ENCODE data around the gene DIDO1. TPM values are rescaled to one million over a fixed set of nuclear protein-coding genes. Genes with fewer than 3 reads are reported as not detected.

DIDO1 gene
- total RNA-seq, 1 donor from 2014 or later: 41.6 TPM

DNA sequence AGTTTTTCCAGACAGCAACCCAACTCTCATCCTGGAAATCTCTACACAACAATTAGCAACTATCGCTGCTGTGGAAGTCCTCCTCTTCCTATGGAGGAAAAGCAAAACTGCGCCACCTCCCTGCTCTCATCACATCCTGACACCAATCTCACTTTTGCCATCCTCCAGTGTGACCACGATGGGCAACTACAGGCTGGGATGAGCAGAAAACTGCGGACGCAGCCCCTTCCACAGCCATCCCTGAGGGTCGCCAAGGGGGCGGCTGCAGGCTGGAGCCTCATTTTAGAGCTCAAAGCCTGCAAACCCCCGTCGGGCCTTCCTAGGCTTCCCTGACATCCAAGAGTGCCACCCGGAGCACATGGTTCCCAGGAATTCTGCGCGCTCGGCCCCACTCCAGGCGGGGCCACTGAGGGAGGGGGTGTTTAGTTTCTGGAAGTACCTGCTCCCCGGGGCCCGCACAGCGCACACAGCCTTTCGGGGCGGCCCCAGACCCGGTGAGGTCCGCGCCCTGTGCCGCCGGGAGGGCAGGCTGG is 65.8 kb downstream of the DIDO1 start:
- no peak overlapping the region for H3K27ac Mint-ChIP-seq (ENCODE audit: unreplicated experiment)
- TF ChIP-seq, protein P1, sequence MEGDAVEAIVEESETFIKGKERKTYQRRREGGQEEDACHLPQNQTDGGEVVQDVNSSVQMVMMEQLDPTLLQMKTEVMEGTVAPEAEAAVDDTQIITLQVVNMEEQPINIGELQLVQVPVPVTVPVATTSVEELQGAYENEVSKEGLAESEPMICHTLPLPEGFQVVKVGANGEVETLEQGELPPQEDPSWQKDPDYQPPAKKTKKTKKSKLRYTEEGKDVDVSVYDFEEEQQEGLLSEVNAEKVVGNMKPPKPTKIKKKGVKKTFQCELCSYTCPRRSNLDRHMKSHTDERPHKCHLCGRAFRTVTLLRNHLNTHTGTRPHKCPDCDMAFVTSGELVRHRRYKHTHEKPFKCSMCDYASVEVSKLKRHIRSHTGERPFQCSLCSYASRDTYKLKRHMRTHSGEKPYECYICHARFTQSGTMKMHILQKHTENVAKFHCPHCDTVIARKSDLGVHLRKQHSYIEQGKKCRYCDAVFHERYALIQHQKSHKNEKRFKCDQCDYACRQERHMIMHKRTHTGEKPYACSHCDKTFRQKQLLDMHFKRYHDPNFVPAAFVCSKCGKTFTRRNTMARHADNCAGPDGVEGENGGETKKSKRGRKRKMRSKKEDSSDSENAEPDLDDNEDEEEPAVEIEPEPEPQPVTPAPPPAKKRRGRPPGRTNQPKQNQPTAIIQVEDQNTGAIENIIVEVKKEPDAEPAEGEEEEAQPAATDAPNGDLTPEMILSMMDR (IDR thresholded peaks at IDR 0.05): peak; percentile 54

GRCh38 chr20:62859721-62860120 is 66.6 kb downstream of the DIDO1 start:
- Mint-ChIP-seq H3K4me1 (ENCODE audit: low read depth) (peaks cover 23% of the 10 kb centered on the region), H3K36me3 (ENCODE audit: low read depth) (peaks cover 10% of the 10 kb centered on the region), H3K9me3 (ENCODE audit: low read depth) (no peaks in the 10 kb centered on the region), H3K4me3 (ENCODE audit: unreplicated experiment) (peak overlapping the region; percentile 73), H3K27ac (ENCODE audit: unreplicated experiment) (no peak overlapping the region), H3K27me3 (ENCODE audit: low read depth) (no peaks in the 10 kb centered on the region)
- TF ChIP-seq, protein P1 (IDR thresholded peaks at IDR 0.05): no peak
- DNase-seq (ENCODE audit: low spot score): peak; percentile 32

More for the DNA sequence above, 65.8 kb downstream of the DIDO1 start:
- H3K36me3 Mint-ChIP-seq (ENCODE audit: low read depth): peaks cover 10% of the 10 kb centered on the region
- DNase-seq (ENCODE audit: low spot score): peak; percentile 52
- no peaks in the 10 kb centered on the region for H3K27me3 Mint-ChIP-seq (ENCODE audit: low read depth)
- peak overlapping the region; percentile 73 for H3K4me3 Mint-ChIP-seq (ENCODE audit: unreplicated experiment)
- peaks cover 23% of the 10 kb centered on the region for H3K4me1 Mint-ChIP-seq (ENCODE audit: low read depth)
- H3K9me3 Mint-ChIP-seq (ENCODE audit: low read depth): no peaks in the 10 kb centered on the region

DNA sequence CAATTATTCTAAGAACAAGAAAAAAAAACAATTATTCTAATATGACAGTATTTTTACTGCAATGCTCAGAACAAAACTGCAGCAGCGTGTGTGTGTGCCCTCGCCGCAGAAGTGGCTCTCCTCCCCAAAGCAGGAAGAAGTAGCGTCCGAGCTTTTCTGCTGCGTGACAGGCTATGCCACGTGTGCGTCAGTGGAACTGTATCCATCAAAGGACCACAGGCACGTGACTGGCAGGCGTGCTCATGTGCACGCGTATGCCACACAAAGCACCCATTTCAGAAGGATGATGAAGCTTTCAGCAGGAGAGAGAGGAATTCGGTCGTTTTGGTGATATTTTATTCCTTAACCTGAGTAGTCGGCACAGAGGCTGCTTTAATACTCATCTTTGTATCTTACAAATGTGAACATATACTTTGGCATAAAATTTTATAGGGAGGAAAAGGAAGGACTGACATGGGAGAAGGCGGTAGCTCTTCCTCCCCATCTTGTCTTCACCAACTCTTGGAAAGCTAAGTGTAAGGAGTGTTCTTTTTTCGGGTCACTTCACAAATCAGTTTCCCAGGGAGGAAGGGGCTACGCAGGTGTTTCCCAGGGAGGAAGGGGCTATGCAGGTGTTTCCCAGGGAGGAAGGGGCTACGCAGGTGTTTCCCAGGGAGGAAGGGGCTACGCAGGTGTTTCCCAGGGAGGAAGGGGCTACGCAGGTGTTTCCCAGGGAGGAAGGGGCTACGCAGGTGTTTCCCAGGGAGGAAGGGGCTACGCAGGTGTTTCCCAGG is 68.1 kb downstream of the DIDO1 start:
- Mint-ChIP-seq H3K27ac (ENCODE audit: unreplicated experiment) (no peak overlapping the region), H3K9me3 (ENCODE audit: low read depth) (no peaks in the 10 kb centered on the region), H3K27me3 (ENCODE audit: low read depth) (no peaks in the 10 kb centered on the region), H3K36me3 (ENCODE audit: low read depth) (peaks cover 12% of the 10 kb centered on the region), H3K4me3 (ENCODE audit: unreplicated experiment) (no peak overlapping the region), H3K4me1 (ENCODE audit: low read depth) (peaks cover 23% of the 10 kb centered on the region)
- DNase-seq (ENCODE audit: low spot score): peak; percentile 26
- TF ChIP-seq, protein P1 (IDR thresholded peaks at IDR 0.05): no peak

DNA sequence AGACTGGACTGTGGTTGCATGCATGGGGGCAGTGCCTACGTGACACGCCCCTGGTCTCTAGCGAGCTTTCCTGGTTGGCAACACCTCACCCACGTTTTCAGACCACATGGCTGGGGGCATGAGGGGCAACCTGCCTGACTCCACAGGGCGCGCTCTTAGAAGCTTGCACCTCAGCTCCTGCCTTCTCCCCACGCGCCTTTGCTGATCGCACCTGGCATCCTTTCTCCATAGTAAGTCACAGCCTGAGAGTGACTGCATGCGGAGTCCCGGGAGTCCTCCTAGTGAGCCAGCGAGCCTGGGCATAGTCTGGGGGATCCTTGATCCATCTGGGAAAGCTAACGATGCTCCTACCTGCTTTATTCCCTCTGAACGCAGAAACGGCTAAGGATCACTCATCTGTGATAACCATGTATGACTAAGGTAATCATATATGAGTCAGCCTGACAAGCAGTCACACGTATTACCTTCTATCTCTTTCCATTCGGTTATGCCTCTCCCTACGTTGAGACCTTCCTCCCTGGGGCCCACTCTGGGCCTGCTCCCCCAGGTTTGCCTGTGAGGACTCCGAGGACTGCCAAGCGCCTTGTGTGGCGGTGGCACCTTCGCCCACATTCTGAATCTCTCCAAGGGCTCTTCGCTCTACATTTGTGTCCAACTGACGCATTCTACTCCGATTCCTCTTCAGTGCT is 69.2 kb downstream of the DIDO1 start:
- DNase-seq (ENCODE audit: low spot score): peak; percentile 62
- no peaks in the 10 kb centered on the region for H3K27me3 Mint-ChIP-seq (ENCODE audit: low read depth)

GRCh38 chr20:62855120-62855519 is 71.2 kb downstream of the DIDO1 start:
- no peaks in the 10 kb centered on the region for H3K9me3 Mint-ChIP-seq (ENCODE audit: low read depth)
- H3K4me3 Mint-ChIP-seq (ENCODE audit: unreplicated experiment): no peak overlapping the region
- peaks cover 11% of the 10 kb centered on the region for H3K4me1 Mint-ChIP-seq (ENCODE audit: low read depth)
- H3K27ac Mint-ChIP-seq (ENCODE audit: unreplicated experiment): no peak overlapping the region
- TF ChIP-seq, protein P1 (IDR thresholded peaks at IDR 0.05): no peak
- peaks cover 22% of the 10 kb centered on the region for H3K36me3 Mint-ChIP-seq (ENCODE audit: low read depth)
- H3K27me3 Mint-ChIP-seq (ENCODE audit: low read depth): no peaks in the 10 kb centered on the region
- no peak for DNase-seq (ENCODE audit: low spot score)

More for the DNA sequence above, 69.2 kb downstream of the DIDO1 start:
- no peaks in the 10 kb centered on the region for H3K9me3 Mint-ChIP-seq (ENCODE audit: low read depth)
- TF ChIP-seq, protein P1 (IDR thresholded peaks at IDR 0.05): no peak
- peaks cover 17% of the 10 kb centered on the region for H3K36me3 Mint-ChIP-seq (ENCODE audit: low read depth)
- H3K4me3 Mint-ChIP-seq (ENCODE audit: unreplicated experiment): no peak overlapping the region
- peaks cover 18% of the 10 kb centered on the region for H3K4me1 Mint-ChIP-seq (ENCODE audit: low read depth)
- H3K27ac Mint-ChIP-seq (ENCODE audit: unreplicated experiment): no peak overlapping the region

All from chondrocyte (in vitro differentiated cells).